Measurements from ENCODE around the gene FRMD5. TPM values are rescaled to one million over a fixed set of nuclear protein-coding genes. Genes with fewer than 3 reads are reported as not detected.

The FRMD5 gene
- total and polyA plus RNA-seq, 5 donors: 20.8 to 88.6 (median 44.6) TPM

DNA sequence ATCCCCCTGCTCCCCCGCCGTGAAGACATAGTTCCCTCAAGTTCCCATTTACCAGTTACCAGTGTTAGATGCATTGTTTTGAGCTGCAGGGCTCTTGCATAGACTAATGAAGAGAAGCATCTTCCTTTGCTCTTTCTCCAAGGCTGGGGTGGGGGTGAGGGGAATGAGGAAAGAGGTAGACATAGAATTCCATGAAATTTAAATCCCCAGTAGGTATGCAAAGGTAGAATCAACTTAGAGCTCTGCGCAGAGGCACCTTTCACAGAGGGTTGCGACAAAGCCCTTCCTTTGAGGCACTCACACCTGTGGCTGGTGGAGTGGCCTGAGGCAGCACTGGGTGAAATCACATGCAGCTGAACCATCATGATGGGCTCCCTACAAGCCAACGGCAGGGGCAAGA is 266.9 kb downstream of the FRMD5 start:
- intact Hi-C loops (cut with DNase I): no loop called here
- WGBS: 81% methylated on average over 5 of the region's 5 CpGs
- H3K4me1 ChIP-seq (ENCODE audit: control insufficient read depth, insufficient read depth, low read length): no peaks in the 10 kb centered on the region

DNA sequence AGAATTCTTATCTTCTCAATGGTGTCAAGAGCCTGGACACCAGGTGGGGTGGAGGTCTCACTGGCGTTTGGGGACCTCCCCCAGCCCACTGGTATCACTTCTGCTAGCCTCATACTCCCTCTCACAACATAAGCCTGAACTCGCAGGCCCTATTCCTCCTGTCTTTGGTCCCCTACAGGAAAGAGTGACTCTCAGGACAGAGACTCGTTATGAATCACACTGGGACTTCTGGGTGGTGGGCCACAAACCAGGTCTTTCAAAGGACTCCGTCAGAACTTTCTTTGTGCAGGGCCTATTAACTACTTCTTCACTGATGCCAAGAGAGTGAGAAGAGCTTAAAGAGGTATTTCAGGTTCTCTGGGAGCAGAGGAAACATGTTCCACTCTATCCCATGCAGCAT is 267.9 kb downstream of the FRMD5 start:
- Histone ChIP-seq H3K4me1 (ENCODE audit: control insufficient read depth, insufficient read depth, low read length) (no peaks in the 10 kb centered on the region), H3K27me3 (ENCODE audit: control insufficient read depth, insufficient read depth) (no peaks in the 10 kb centered on the region), H3K9me3 (ENCODE audit: control insufficient read depth, low read length) (no peaks in the 10 kb centered on the region), H3K4me3 (ENCODE audit: low read length) (no peak overlapping the region), H3K27ac (ENCODE audit: low read length) (no peak overlapping the region)
- 61% methylated on average over 4 of the region's 4 CpGs for WGBS
- ATAC-seq (no peak), DNase-seq (no peak)
- intact Hi-C loops (cut with DNase I): no loop called here

More for the DNA sequence above, 266.9 kb downstream of the FRMD5 start:
- ATAC-seq (no peak), DNase-seq (no peak)
- Histone ChIP-seq H3K27ac (ENCODE audit: low read length) (no peak overlapping the region), H3K4me3 (ENCODE audit: low read length) (no peak overlapping the region), H3K27me3 (ENCODE audit: control insufficient read depth, insufficient read depth) (no peaks in the 10 kb centered on the region), H3K9me3 (ENCODE audit: control insufficient read depth, low read length) (no peaks in the 10 kb centered on the region)

DNA sequence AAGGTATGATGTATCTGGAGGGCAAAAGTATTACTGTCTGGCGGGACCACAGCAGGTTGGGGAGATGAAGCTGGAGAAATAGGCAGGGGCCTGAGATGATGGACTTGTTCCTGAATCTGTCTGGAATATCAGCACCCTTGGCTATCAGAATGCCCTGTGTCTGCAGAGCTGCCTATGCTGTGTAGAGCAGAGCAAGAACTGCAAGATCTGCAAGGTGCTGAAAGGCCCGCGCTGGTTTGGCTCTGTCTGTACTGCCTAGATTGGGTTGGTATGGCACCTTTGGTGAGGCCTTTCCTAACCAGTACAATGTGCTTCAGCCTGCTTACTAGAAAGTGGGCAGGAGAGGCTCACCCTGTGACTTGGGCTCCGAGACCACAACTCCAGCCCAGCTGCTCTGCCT is 271.5 kb downstream of the FRMD5 start:
- DNase-seq (no peak), ATAC-seq (no peak)
- no peak overlapping the region for H3K4me3 ChIP-seq (ENCODE audit: low read length)
- no peak overlapping the region for H3K27ac ChIP-seq (ENCODE audit: low read length)
- no peaks in the 10 kb centered on the region for H3K9me3 ChIP-seq (ENCODE audit: control insufficient read depth, low read length)
- peaks cover 7% of the 10 kb centered on the region for H3K4me1 ChIP-seq (ENCODE audit: control insufficient read depth, insufficient read depth, low read length)
- intact Hi-C loops (cut with DNase I): no loop called here
- no peaks in the 10 kb centered on the region for H3K27me3 ChIP-seq (ENCODE audit: control insufficient read depth, insufficient read depth)
- WGBS: 94% methylated on average over 4 of the region's 4 CpGs

DNA sequence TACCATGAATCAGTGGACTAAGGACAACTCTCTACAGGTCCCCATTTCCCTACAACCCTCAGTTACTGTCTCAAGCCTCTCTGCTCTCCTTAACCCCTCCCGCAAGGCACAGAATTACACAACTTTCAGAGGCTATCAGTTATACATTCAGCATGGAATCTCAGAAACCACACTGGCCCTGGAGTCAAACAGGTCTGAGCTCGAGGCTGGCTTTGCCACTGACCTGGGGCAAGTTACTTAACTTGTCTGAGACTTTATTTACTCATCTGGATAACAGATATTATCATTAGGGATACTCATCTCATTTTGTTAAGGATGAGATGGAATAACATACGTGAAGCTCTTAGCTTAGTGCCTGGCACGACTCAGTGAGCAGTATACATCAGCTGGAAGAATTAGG is 273.1 kb downstream of the FRMD5 start:
- H3K9me3 ChIP-seq (ENCODE audit: control insufficient read depth, low read length): no peaks in the 10 kb centered on the region
- DNase-seq (no peak), ATAC-seq (no peak)
- peaks cover 7% of the 10 kb centered on the region for H3K4me1 ChIP-seq (ENCODE audit: control insufficient read depth, insufficient read depth, low read length)
- intact Hi-C loops (cut with DNase I): no loop called here
- 89% methylated on average over 4 of the region's 4 CpGs for WGBS
- H3K4me3 ChIP-seq (ENCODE audit: low read length): no peak overlapping the region
- no peaks in the 10 kb centered on the region for H3K27me3 ChIP-seq (ENCODE audit: control insufficient read depth, insufficient read depth)
- no peak overlapping the region for H3K27ac ChIP-seq (ENCODE audit: low read length)

GRCh38 chr15:43920815-43921214 is 274.3 kb downstream of the FRMD5 start:
- H3K27ac ChIP-seq (ENCODE audit: low read length): peak overlapping the region; percentile 42
- DNase-seq (no peak), ATAC-seq (no peak)
- H3K4me1 ChIP-seq (ENCODE audit: control insufficient read depth, insufficient read depth, low read length): peaks cover 9% of the 10 kb centered on the region
- no peaks in the 10 kb centered on the region for H3K9me3 ChIP-seq (ENCODE audit: control insufficient read depth, low read length)
- H3K27me3 ChIP-seq (ENCODE audit: control insufficient read depth, insufficient read depth): no peaks in the 10 kb centered on the region
- 48% methylated on average over 6 of the region's 6 CpGs for whole genome bisulfite sequencing
- intact Hi-C loops (cut with DNase I): no loop called here
- H3K4me3 ChIP-seq (ENCODE audit: low read length): no peak overlapping the region

GRCh38 chr15:43920254-43920600 is 274.8 kb downstream of the FRMD5 start:
- intact Hi-C loops (cut with DNase I): no loop called here
- peaks cover 9% of the 10 kb centered on the region for H3K4me1 ChIP-seq (ENCODE audit: control insufficient read depth, insufficient read depth, low read length)
- no peaks in the 10 kb centered on the region for H3K9me3 ChIP-seq (ENCODE audit: control insufficient read depth, low read length)
- ATAC-seq (no peak), DNase-seq (no peak)
- no peaks in the 10 kb centered on the region for H3K27me3 ChIP-seq (ENCODE audit: control insufficient read depth, insufficient read depth)
- 43% methylated on average over 2 of the region's 2 CpGs for WGBS
- no peak overlapping the region for H3K4me3 ChIP-seq (ENCODE audit: low read length)
- H3K27ac ChIP-seq (ENCODE audit: low read length): no peak overlapping the region

DNA sequence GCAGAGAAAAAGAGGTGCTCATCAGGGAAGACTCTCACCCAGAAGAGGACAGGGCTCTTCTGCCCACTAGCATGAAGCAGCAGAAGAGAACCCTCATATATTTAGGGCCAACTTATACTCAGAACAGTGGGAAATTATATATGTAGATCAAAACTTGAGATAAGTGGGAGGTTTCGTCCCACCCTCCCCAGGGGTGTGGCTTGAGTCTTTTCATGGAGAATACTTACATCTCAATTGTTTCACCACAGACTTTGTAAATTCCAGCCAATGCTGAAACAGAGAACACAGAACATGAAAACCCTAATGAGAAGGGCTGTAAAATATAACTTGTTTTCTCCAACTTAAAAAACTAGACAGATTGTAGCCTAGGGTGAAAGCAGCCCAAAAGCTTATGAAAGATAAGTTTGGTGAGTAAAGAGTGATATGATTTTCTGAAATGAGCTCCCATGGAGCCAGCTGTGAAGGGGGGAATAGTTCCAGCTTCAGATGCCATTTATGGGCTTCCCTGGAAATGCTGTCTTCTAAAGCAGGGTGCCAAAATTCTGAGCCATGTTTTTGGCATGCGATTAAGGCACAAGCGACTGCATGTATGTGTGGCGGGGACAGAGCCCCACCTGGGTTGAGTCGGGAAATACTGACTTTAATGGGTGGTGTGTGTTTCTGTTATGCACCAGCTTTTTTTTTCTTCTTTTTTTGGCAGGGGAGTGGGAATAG is 275.4 kb downstream of the FRMD5 start:
- ATAC-seq (peak; percentile 25 to 47), DNase-seq (no peak)
- WGBS: 63% methylated on average over 5 of the region's 5 CpGs
- H3K4me3 ChIP-seq (ENCODE audit: low read length): no peak overlapping the region
- no peaks in the 10 kb centered on the region for H3K27me3 ChIP-seq (ENCODE audit: control insufficient read depth, insufficient read depth)
- H3K9me3 ChIP-seq (ENCODE audit: control insufficient read depth, low read length): no peaks in the 10 kb centered on the region
- intact Hi-C loops (cut with DNase I): no loop called here
- H3K4me1 ChIP-seq (ENCODE audit: control insufficient read depth, insufficient read depth, low read length): peaks cover 9% of the 10 kb centered on the region
- no peak overlapping the region for H3K27ac ChIP-seq (ENCODE audit: low read length)

DNA sequence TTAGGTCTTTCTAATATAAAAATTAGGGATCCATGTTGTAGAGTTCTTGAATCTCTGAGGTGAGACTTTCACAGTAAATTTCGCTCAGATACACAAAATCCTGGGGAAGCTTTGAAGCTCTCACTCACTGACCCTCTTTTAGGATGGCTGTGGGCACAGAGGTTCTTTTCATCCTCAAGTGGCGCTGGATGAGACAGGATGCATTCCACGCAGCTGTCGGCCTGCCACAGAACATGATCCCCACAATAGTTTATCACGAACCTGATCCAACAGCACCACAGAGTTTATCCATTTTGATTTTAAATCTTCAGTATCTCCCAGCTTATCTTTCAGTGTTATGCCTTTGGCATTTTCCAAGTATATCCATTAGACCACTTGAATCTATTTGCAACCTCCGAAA is 276.4 kb downstream of the FRMD5 start:
- WGBS: 80% methylated on average over 6 of the region's 6 CpGs
- Histone ChIP-seq H3K4me1 (ENCODE audit: control insufficient read depth, insufficient read depth, low read length) (peaks cover 9% of the 10 kb centered on the region), H3K27me3 (ENCODE audit: control insufficient read depth, insufficient read depth) (no peaks in the 10 kb centered on the region), H3K9me3 (ENCODE audit: control insufficient read depth, low read length) (no peaks in the 10 kb centered on the region), H3K27ac (ENCODE audit: low read length) (no peak overlapping the region), H3K4me3 (ENCODE audit: low read length) (no peak overlapping the region)
- no peak for ATAC-seq
- intact Hi-C loops (cut with DNase I): no loop called here
- no peak for DNase-seq

DNA sequence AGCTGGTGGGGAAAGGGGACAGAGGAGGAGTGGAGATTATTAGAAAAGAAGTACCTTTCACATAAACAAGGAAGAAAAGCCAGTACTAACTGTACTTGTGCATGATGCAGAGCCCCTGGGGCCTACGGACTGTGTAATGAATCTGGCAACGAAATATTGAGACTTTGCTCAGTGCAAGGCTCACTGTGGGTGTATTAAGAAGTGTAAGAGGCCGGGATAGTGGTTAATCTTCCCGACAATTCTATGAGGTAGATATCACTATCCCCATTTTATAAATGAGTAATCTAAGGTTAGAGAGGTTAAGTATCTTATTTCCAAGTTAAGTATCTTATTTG is 278.8 kb downstream of the FRMD5 start:
- H3K9me3 ChIP-seq (ENCODE audit: control insufficient read depth, low read length): no peaks in the 10 kb centered on the region
- no peak overlapping the region for H3K27ac ChIP-seq (ENCODE audit: low read length)
- DNase-seq (peak in 1 of 3 donors; percentile 73), ATAC-seq (peak in 1 of 2 donors; percentile 62)
- intact Hi-C loops (cut with DNase I): no loop called here
- H3K4me3 ChIP-seq (ENCODE audit: low read length): no peak overlapping the region
- H3K4me1 ChIP-seq (ENCODE audit: control insufficient read depth, insufficient read depth, low read length): peaks cover 16% of the 10 kb centered on the region
- WGBS: 69% methylated on average over 4 of the region's 4 CpGs
- H3K27me3 ChIP-seq (ENCODE audit: control insufficient read depth, insufficient read depth): no peaks in the 10 kb centered on the region

DNA sequence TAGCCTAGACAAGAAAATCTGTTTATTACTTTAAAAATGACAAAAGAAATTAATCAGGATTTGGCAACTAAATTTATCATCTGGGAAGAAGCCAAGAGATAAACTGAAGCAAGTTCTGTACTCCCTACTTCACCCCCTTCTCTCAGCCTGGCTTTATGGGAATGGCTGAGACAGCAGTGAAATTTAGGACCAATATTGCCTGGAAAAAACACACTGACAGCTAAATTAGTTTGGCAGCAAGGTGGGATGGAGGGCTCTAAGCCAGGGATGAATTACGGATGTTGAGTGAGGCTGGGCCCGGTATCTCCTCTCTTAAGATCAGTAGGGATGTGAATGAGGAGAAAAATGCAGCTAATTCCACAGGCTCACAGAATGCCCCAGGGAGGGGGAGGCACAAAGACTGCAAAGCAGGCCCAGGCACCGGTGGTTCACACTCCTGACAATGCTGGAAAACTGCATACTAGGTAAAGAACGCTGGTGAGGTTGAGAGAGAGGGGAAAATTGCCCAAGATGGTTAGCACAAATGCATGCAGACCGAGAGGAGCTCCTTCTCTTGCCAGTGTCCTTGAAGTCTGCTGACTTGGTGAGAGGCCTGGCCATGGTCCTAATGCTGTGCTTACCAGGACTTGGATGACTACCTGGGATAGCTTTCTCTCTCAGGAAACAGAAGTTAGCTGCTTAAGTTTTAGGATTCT is 279.3 kb downstream of the FRMD5 start:
- no peaks in the 10 kb centered on the region for H3K27me3 ChIP-seq (ENCODE audit: control insufficient read depth, insufficient read depth)
- ATAC-seq (no peak), DNase-seq (peak in 1 of 3 donors; percentile 29)
- WGBS: 42% methylated on average over 5 of the region's 5 CpGs
- H3K4me3 ChIP-seq (ENCODE audit: low read length): no peak overlapping the region
- peaks cover 14% of the 10 kb centered on the region for H3K4me1 ChIP-seq (ENCODE audit: control insufficient read depth, insufficient read depth, low read length)
- no peaks in the 10 kb centered on the region for H3K9me3 ChIP-seq (ENCODE audit: control insufficient read depth, low read length)
- H3K27ac ChIP-seq (ENCODE audit: low read length): no peak overlapping the region
- intact Hi-C loops (cut with DNase I): no loop called here

DNA sequence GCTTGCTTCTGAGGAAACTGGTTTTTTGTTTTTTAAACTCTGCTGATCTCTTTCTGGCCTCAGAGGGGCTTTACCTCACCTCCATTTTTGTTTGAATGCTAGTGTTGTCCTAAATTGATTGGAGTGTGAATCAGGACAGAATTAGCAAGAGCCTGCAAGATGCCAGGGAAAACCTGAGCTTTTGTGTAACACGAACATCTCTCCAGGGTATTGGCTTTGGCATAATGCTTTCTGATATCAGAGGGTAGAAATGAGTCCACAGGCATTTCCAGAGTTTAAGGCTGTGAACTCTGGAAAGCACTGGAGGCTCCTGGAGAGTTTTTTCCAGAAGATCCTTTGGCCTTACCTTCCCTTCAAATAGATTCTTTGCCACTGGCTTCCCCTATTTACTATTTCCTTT is 281.1 kb downstream of the FRMD5 start:
- 53% methylated on average over 1 of the region's 1 CpG for WGBS
- peaks cover 9% of the 10 kb centered on the region for H3K4me1 ChIP-seq (ENCODE audit: control insufficient read depth, insufficient read depth, low read length)
- ATAC-seq (no peak), DNase-seq (no peak)
- no peaks in the 10 kb centered on the region for H3K27me3 ChIP-seq (ENCODE audit: control insufficient read depth, insufficient read depth)
- no peak overlapping the region for H3K4me3 ChIP-seq (ENCODE audit: low read length)
- intact Hi-C loops (cut with DNase I): no loop called here
- peak overlapping the region; percentile 71 for H3K27ac ChIP-seq (ENCODE audit: low read length)
- no peaks in the 10 kb centered on the region for H3K9me3 ChIP-seq (ENCODE audit: control insufficient read depth, low read length)

Measured in right cardiac atrium (tissue), 5 donors.